Neural cell (in vitro differentiated cells): ENCODE data around the gene TTLL4. TPM values are rescaled to one million over a fixed set of nuclear protein-coding genes. Genes with fewer than 3 reads are reported as not detected.

Experiments used
- H2AFZ ChIP-seq: fragments of 200-600, 300-800 bp; sonication (generic), shearing (Covaris generic); 2 replicates; pipeline ENCODE4 v1.6.0; 2014; ENCODE audit warnings: low read depth, mild to moderate bottlenecking, antibody characterized with exemption, low read length, moderate library complexity
- H3F3A ChIP-seq: fragments of 200-600 bp; shearing (Covaris generic); 2 replicates; pipeline ENCODE4 v1.6.1; 2016; ENCODE audit warnings: mild to moderate bottlenecking, moderate library complexity, mixed read lengths, antibody characterized with exemption, low read length; ENCODE audit not compliant: insufficient read depth, poor library complexity, severe bottlenecking
- H3K27ac ChIP-seq: fragments of 200-600, 300-800 bp; sonication (generic), shearing (Covaris generic); 2 replicates; pipeline ENCODE4 v1.5.1; 2014; ENCODE audit warnings: mild to moderate bottlenecking, low read length, moderate library complexity
- H3K27me3 ChIP-seq: fragments of 300-800, 200-600 bp; sonication (generic), shearing (Covaris generic); 2 replicates; pipeline ENCODE4 v1.6.0; 2014; ENCODE audit warnings: mild to moderate bottlenecking, low read depth, low read length, moderate library complexity; ENCODE audit not compliant: insufficient read depth
- H3K36me3 ChIP-seq: fragments of 300-800, 200-600 bp; sonication (generic), shearing (Covaris generic); 2 replicates; pipeline ENCODE4 v1.5.1; 2014; ENCODE audit warnings: mild to moderate bottlenecking, antibody characterized with exemption, low read length, moderate library complexity; ENCODE audit not compliant: insufficient read depth
- H3K4me2 ChIP-seq: fragments of 300-800, 200-600 bp; sonication (generic), shearing (Covaris generic); 2 replicates; pipeline ENCODE4 v1.6.0; 2014; ENCODE audit warnings: mild to moderate bottlenecking, low read length
- H3K4me3 ChIP-seq: fragments of 300-800, 200-600 bp; sonication (generic), shearing (Covaris generic); 2 replicates; pipeline ENCODE4 v1.5.1; 2014; ENCODE audit warnings: mild to moderate bottlenecking, low read length, moderate library complexity
- H3K79me2 ChIP-seq: fragments of 200-600 bp; shearing (Covaris generic); replicated peaks from 2 replicates; pipeline ENCODE4 v1.6.0; 2014; ENCODE audit warnings: mild to moderate bottlenecking, low read length, moderate library complexity; ENCODE audit not compliant: insufficient read depth
- H3K9ac ChIP-seq: fragments of 300-800, 200-600 bp; sonication (generic), shearing (Covaris generic); 2 replicates; pipeline ENCODE4 v1.6.1; 2016; ENCODE audit warnings: mild to moderate bottlenecking, low read length, mixed read lengths
- H3K9me2 ChIP-seq: fragments of 200-600 bp; shearing (Covaris generic); 2 replicates; pipeline ENCODE4 v1.6.1; 2016; ENCODE audit warnings: mild to moderate bottlenecking, low read length, mixed read lengths; ENCODE audit not compliant: insufficient read depth
- H3K9me3 ChIP-seq: fragments of 200-600, 300-800 bp; sonication (generic), shearing (Covaris generic); 2 replicates; pipeline ENCODE4 v1.6.1; 2016; ENCODE audit warnings: mild to moderate bottlenecking, mixed run types, low read length, moderate library complexity, mixed read lengths
- H4K20me1 ChIP-seq: fragments of 200-600 bp; shearing (Covaris generic); 2 replicates; pipeline ENCODE4 v1.6.1; 2016; ENCODE audit warnings: mild to moderate bottlenecking, mixed run types; ENCODE audit not compliant: insufficient read depth
- EP300 ChIP-seq: fragments of 450-650 bp; conservative IDR thresholded peaks from 2 replicates; pipeline ENCODE4 v1.6.1; 2014; ENCODE audit warnings: antibody characterized with exemption, mild to moderate bottlenecking, moderate library complexity; ENCODE audit not compliant: poor library complexity, severe bottlenecking
- EZH2 ChIP-seq: fragments of 200-600, 300-800 bp; shearing (Covaris generic), sonication (generic); IDR thresholded peaks from 2 replicates; pipeline ENCODE4 v1.6.1; 2014; ENCODE audit warnings: antibody characterized with exemption, low read length, borderline replicate concordance, mild to moderate bottlenecking; ENCODE audit not compliant: insufficient read depth, poor library complexity, severe bottlenecking
- MXI1 ChIP-seq: fragments of 450-650 bp; conservative IDR thresholded peaks from 2 replicates; pipeline ENCODE4 v1.6.1; 2014; ENCODE audit warnings: antibody characterized with exemption, mild to moderate bottlenecking; ENCODE audit not compliant: poor library complexity, severe bottlenecking
- POLR2AphosphoS5 ChIP-seq: IDR thresholded peaks from 2 replicates; pipeline ENCODE4 v1.6.1; 2012
- RAD21 ChIP-seq: fragments of 450-650 bp; conservative IDR thresholded peaks from 2 replicates; pipeline ENCODE4 v1.6.1; 2014; ENCODE audit warnings: antibody characterized with exemption, mild to moderate bottlenecking, moderate library complexity
- SMC3 ChIP-seq: fragments of 450-650 bp; conservative IDR thresholded peaks from 2 replicates; pipeline ENCODE4 v1.6.1; 2014; ENCODE audit warnings: antibody characterized with exemption, mild to moderate bottlenecking, moderate library complexity; ENCODE audit not compliant: poor library complexity
- TAF1 ChIP-seq: IDR thresholded peaks from 2 replicates; pipeline ENCODE4 v1.6.1; 2012; ENCODE audit warnings: low read depth
- polyA plus RNA-seq: library from polyadenylated mRNA; depleted of rRNA; stranded (reverse); fragments of >200 nt; gene quantifications from 2 replicates; pipeline ENCODE4 v1.2.3, GENCODE V29; 2014
- TF ChIP-seq, protein P1 (sequence below): fragments of 450-650 bp; IDR thresholded peaks from 2 replicates; pipeline ENCODE4 v1.5.1; 2014; ENCODE audit warnings: antibody characterized with exemption, mild to moderate bottlenecking, moderate library complexity; ENCODE audit not compliant: poor library complexity, severe bottlenecking
- TF ChIP-seq, protein P2 (sequence below): IDR thresholded peaks from 2 replicates; pipeline ENCODE4 v1.6.1; 2012; ENCODE audit warnings: borderline replicate concordance

The TTLL4 gene
- polyA plus RNA-seq, 1 donor from 2014 or later: 5.3 TPM

DNA sequence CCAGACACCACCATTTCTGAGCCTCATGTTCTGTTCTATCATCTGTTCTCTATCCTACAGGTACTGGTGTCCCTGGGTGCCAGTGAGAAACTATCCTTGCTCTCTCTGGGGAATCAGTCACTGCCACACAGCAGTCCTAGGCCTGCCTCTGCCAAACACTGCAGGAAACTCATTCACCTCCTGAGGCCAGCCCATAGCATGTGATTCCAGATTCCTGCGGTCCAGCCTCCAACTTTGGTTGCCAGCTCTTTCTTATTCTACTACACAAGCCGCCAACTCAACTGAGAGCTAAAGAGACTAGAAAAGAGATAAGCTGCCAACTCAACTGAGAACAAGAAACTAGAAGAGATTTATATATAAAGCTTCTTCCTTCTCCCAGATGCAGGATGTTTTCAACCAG lies 8.8 kb upstream of the TTLL4 start:
- Histone ChIP-seq H2AFZ (no peak overlapping the region), H3K79me2 (no peaks in the 10 kb centered on the region), H4K20me1 (no peaks in the 10 kb centered on the region), H3K4me2 (no peak overlapping the region), H3K4me3 (no peak overlapping the region), H3K27me3 (no peaks in the 10 kb centered on the region), H3K9ac (no peak overlapping the region), H3K9me3 (no peaks in the 10 kb centered on the region), H3K36me3 (no peaks in the 10 kb centered on the region), H3K9me2 (no peaks in the 10 kb centered on the region), H3F3A (no peaks in the 10 kb centered on the region), H3K27ac (no peak overlapping the region)
- TF ChIP-seq MXI1 (no peak), POLR2AphosphoS5 (no peak), EP300 (no peak), TAF1 (no peak), RAD21 (no peak), SMC3 (no peak), EZH2 (no peak)
- TF ChIP-seq, protein P1, sequence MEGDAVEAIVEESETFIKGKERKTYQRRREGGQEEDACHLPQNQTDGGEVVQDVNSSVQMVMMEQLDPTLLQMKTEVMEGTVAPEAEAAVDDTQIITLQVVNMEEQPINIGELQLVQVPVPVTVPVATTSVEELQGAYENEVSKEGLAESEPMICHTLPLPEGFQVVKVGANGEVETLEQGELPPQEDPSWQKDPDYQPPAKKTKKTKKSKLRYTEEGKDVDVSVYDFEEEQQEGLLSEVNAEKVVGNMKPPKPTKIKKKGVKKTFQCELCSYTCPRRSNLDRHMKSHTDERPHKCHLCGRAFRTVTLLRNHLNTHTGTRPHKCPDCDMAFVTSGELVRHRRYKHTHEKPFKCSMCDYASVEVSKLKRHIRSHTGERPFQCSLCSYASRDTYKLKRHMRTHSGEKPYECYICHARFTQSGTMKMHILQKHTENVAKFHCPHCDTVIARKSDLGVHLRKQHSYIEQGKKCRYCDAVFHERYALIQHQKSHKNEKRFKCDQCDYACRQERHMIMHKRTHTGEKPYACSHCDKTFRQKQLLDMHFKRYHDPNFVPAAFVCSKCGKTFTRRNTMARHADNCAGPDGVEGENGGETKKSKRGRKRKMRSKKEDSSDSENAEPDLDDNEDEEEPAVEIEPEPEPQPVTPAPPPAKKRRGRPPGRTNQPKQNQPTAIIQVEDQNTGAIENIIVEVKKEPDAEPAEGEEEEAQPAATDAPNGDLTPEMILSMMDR: no peak
- TF ChIP-seq, protein P2, sequence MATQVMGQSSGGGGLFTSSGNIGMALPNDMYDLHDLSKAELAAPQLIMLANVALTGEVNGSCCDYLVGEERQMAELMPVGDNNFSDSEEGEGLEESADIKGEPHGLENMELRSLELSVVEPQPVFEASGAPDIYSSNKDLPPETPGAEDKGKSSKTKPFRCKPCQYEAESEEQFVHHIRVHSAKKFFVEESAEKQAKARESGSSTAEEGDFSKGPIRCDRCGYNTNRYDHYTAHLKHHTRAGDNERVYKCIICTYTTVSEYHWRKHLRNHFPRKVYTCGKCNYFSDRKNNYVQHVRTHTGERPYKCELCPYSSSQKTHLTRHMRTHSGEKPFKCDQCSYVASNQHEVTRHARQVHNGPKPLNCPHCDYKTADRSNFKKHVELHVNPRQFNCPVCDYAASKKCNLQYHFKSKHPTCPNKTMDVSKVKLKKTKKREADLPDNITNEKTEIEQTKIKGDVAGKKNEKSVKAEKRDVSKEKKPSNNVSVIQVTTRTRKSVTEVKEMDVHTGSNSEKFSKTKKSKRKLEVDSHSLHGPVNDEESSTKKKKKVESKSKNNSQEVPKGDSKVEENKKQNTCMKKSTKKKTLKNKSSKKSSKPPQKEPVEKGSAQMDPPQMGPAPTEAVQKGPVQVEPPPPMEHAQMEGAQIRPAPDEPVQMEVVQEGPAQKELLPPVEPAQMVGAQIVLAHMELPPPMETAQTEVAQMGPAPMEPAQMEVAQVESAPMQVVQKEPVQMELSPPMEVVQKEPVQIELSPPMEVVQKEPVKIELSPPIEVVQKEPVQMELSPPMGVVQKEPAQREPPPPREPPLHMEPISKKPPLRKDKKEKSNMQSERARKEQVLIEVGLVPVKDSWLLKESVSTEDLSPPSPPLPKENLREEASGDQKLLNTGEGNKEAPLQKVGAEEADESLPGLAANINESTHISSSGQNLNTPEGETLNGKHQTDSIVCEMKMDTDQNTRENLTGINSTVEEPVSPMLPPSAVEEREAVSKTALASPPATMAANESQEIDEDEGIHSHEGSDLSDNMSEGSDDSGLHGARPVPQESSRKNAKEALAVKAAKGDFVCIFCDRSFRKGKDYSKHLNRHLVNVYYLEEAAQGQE: no peak

DNA sequence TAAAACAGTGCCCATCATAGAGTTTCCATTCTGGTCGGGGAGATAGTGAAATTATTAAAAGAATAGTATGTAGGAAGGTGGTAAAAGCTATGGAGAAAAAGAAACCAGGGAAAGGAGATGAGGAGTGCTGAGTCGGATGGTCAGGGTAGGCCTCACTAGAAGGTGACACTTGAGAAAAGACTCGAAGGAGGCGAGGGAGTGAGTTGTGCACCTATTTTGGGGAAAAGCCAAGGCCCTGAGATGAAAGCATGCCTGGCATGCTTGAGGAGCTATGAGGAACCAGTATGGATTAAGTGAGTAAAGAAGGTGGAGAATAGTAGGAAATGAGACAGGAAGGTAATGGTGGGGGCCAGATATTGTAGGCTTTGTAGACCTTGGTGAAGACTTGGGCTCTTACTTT lies 7.3 kb upstream of the TTLL4 start:
- H3K9me2 ChIP-seq: no peaks in the 10 kb centered on the region
- no peak overlapping the region for H3K4me3 ChIP-seq
- no peaks in the 10 kb centered on the region for H3F3A ChIP-seq
- H3K36me3 ChIP-seq: no peaks in the 10 kb centered on the region
- no peak overlapping the region for H3K4me2 ChIP-seq
- TF ChIP-seq EP300: no peak
- no peak for TF ChIP-seq POLR2AphosphoS5
- no peak for TF ChIP-seq SMC3
- no peak for TF ChIP-seq MXI1
- no peak for TF ChIP-seq EZH2
- TF ChIP-seq, protein P1: no peak
- TF ChIP-seq RAD21: no peak
- TF ChIP-seq, protein P2: no peak
- TF ChIP-seq TAF1: no peak
- H4K20me1 ChIP-seq: no peaks in the 10 kb centered on the region
- no peaks in the 10 kb centered on the region for H3K9me3 ChIP-seq
- no peaks in the 10 kb centered on the region for H3K79me2 ChIP-seq
- H3K9ac ChIP-seq: no peak overlapping the region
- H3K27me3 ChIP-seq: no peaks in the 10 kb centered on the region
- H3K27ac ChIP-seq: no peak overlapping the region
- no peak overlapping the region for H2AFZ ChIP-seq
